HG03432 (cell line): ENCODE data around the gene CBX3.
"Not testable (repeated sequence)": the region's sequence is repeated elsewhere in the genome, so short reads cannot be mapped to it uniquely, and the experiment has no call there.

Source experiments
- ATAC-seq: cut with Tn5 transposase; IDR thresholded peaks from one replicate; pipeline ENCODE4 v1.9.1; 2021; ENCODE audit warnings: mild to moderate bottlenecking, moderate library complexity; ENCODE audit not compliant: unreplicated experiment

The CBX3 gene

GRCh38 chr7:26187380-26188205 lies 14.0 kb upstream of the CBX3 start:
- ATAC-seq: no peak

DNA sequence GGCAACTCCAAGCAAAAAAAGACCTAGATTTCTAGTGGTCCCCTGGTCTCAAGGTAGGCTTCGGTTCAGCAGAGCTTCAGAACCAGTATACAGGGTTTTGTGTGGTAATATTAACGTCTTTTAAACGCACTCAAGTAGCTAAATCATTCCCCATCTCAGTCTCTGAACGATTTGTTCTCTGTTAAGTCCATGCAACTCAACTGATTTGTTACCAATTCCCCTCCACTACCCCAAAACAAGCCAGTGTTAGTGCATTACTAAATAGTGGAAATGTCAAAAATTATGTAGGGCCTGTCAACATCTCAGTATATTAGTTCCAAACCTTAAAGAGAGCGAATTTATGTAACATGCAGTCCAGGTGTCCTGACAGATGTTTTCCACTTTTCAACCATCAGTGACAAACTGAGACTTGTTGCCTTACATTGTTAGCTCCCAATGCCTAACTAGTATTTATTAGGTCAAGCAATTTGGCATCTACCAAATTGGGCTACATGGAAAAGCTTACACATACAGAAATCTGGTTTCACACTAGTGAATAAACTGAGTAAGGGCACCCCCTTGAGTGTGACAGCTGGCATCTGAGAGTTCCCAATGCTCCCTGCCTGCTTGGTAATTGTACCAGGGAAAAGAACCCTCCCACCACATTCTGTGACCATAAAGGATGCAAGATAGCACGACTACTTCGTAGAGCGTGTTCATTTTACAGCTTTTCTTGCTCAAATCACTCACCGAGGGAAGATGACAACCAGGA lies 13.2 kb upstream of the CBX3 start:
- ATAC-seq: no peak

GRCh38 chr7:26188957-26189541 lies 12.5 kb upstream of the CBX3 start:
- no peak for ATAC-seq

GRCh38 chr7:26189697-26190096 lies 11.8 kb upstream of the CBX3 start:
- no peak for ATAC-seq

DNA sequence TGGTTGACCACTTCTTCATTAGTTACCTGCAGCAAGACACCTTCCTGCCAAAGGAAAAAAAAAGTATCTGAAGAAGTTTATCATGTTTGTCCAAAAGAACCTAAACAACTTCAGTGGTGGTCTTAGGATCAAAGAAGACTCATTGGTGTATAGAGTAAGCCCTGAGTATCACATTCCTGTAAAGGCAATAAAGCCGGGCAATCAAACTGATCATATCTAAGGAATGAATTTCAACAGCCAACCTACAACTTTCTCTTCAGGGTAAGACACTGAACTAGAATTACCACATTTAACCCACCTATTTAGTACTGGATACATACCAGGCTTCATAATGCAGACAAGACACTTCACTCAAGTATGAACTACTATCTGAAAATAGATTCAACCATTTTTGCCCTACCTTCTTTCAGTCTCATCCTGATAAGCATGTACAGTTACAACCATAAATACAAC lies 11.1 kb upstream of the CBX3 start:
- ATAC-seq: no peak

DNA sequence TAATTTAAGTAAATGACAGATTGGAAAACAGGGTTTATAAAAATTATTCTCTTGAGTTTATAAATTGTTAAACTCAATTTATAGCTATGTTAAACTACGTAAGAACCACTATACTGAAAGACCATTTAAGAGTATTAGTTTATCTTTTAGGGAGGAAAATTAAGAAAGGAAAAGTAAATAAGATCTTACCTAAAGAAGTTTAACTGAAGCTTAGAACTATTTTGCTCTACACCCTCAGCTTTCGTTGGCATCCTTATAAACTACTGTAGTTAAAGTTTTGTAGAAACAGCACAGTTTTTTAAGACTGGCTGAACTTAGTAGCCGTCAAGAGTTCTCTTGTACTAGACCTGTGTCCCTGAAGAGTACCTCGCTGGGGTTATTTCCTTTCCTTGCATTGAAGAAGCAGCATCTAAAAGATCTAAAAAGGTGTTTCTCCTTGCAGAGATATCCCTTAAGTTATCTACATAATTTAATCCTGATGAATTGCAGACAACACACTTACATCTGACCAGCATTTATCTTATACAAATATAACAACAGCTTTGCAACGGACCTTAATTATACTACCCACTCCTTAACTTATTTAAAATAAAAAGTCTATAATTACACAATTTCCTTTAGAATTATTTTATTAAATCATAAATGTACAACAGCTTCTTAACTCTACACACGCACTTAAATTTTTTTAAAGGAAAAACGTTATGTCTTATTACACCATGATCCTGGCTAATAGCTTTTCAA lies 10.1 kb upstream of the CBX3 start:
- ATAC-seq: no peak

DNA sequence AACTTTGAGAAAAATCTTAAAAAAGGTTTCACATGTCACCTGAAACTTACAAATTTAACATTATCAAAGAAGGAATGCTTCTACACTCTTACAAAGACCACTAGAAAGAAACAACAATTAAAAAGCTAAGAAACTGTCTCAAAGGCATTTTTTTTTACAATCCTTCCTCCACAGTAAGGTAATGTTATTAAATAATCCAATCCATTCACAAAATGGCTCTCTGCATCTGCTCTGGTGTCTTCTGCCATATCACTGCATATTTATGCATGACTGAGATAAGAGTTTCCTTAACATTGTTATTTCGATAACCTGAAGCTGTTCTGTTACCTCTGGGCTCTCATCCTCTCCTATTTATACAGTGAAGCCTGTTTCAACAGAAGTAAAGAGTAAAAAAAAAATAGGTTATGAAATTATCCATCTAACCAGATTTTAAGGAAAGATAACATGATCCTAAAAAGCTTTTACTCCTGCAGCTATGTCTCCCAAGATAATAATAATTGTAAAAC lies 9.5 kb upstream of the CBX3 start:
- no peak for ATAC-seq

DNA sequence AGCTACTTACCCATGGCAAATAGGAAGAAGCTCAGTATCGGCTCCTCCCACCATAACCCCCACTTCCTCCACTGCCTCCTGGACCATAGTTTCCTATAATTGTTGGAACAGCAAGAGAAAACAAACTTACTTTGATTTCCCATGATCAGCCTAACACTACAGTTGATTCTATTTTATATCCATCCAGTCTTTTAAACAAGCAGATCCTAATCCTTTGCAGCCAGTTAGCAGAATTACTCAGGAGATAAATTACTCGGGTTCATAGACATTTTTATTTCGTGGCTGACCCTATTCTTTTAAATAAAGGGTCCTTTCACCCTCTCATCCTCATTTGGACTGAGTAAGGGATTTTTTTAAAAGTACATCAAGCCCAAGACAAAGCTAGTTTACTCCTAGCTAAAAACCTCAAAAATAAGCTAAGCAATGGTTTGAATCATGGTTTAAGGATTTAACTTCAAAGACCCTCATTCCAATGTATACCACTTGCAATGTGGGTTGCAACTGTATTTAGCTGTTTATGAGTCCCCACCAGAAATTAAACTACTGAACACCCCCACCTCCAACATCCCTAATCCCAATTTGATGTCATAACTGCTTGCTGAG lies 9.0 kb upstream of the CBX3 start:
- ATAC-seq: no peak

DNA sequence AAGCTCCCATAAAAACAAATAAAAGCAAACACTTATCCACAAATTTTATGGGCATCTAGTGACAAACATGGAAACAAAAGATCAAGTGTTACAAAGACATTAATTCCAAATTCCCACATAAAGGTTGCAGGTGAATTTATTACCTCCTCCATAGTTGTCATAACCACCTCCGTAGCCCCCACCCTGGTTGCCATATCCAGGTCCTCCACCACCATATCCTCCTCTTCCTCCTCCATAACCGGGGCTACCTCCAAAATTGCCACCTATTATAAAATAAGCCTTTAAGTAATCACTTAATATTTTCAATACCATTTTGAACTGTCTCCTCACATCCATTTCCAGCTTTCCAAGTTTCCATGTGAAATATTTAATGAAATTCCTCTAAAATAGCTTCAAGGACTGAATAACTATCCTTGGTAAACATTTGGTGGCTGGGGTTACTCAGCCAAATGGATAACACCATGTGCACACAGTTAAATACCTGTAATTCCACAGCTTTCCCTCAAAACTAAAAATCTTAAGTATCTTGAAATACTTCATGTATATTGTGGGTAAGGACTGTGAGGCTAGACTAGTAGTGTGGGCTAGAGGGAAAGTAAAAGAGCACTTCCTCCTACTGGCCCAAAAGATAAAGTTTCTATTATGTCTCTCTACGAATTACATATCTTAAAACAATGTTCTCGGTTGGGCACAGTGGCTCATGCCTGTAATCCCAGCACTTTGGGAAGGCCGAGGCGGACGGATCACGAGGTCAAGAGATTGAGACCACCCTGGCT lies 7.9 kb upstream of the CBX3 start:
- no peak for ATAC-seq

DNA sequence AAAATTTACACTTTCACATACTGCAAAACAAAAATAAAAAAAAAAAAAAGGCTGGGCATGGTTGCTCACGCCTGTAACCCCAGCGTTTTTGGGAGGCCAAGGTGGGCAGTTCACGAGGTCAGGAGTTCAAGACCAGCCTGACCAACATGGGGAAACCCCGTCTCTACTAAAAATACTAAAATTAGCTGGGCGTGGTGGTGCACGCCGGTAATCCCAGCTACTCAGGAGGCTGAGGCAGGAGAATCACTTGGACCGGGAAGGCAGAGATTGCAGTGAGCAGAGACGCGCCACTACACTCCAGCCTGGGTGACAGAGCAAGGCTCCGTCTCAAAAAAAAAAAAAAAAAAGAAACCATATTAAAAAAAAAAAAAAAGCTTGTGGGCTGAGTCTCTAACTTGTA lies 6.8 kb upstream of the CBX3 start:
- not testable (repeated sequence) for ATAC-seq

GRCh38 chr7:26195182-26195581 lies 6.4 kb upstream of the CBX3 start:
- ATAC-seq: no peak

- no peak for ATAC-seq
Observed at GRCh38 chr7:26195867-26196657, 5.5 kb upstream of the CBX3 start.

DNA sequence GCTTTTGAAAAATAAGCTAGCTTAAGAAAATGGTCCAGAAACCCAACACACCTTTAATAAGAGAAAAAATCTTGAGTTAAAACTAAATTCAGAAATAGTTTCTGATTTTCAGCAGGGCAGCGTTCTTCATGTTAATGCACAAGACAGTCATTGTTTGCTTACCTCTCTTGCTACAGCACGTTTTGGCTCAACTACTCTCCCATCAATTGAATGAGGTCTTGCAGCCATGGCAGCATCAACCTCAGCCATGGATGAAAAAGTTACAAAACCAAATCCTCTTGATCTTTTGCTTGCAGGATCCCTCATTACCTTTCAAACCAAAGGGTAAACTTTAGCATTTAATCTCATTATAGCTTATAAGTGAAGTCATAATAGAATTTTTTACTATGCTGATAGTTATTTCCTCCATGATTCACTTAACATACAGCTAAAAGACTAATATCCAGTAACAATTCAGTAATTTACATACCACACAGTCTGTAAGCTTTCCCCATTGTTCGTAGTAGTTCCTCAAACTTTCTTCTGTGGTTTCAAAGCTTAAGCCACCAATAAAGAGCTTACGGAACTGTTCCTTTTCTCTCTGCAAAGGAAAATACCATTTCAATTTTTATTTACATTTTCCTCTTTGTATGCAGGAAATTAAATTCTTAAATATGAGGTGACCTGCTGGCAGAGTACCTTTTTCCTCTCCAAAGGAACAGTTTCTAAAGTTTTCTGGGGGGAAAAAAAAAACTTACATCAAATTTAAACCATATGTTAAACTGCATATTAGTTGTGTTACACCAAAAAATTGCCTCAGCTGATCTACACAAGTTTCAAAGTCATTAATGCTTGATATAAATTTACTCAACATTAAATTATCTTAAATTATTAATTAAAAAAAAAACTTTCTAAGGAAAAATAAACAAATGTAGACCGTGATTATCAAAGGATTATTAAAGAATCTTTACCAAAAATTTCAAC lies 4.1 kb upstream of the CBX3 start:
- ATAC-seq: no peak

- no peak for ATAC-seq
Observed at GRCh38 chr7:26198133-26198780, 3.3 kb upstream of the CBX3 start.

GRCh38 chr7:26198781-26199169 lies 2.8 kb upstream of the CBX3 start:
- no peak for ATAC-seq

- ATAC-seq: no peak
Observed at GRCh38 chr7:26199301-26200037, 2.1 kb upstream of the CBX3 start.

DNA sequence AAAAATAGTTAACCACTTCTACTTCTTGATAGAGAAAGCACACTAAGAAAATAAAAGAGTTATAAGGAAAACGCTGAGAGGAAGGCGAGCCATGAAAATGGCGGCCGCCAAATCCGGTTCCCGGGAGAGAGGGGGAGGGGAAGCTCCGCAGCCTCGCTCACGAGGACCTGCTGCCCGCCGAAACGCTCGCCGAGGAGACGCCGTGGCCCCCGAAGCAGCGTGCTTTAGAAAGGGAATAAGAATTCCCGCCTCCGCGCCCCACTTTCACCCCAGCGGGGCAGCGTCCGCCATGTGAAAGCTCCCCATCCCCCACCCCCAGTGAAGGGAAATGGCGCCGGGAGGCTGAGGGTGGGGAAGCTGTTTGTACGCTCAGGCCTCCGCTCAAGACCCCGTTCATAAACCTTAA lies 1.5 kb upstream of the CBX3 start:
- ATAC-seq: peak; percentile 17
